ENCODE data around the gene LMF1. TPM values are rescaled to one million over a fixed set of nuclear protein-coding genes. Genes with fewer than 3 reads are reported as not detected.

LMF1 gene
- total RNA-seq, 1 experiment from 2014 or later: 12.2 TPM

GRCh38 chr16:877242-878071 is 93.3 kb downstream of the LMF1 start:
- H3K9me2 ChIP-seq (replicated peaks; ENCODE audit: insufficient read depth, low read length): no peaks in the 10 kb centered on the region
- DNase-seq: no peak
- H3K4me3 ChIP-seq (ENCODE audit: low read length): no peak overlapping the region
- no peak overlapping the region for H3K4me2 ChIP-seq (ENCODE audit: low read depth, low read length, poor library complexity, severe bottlenecking)
- no peak overlapping the region for H2AFZ ChIP-seq (ENCODE audit: low read length)
- H4K20me1 ChIP-seq (ENCODE audit: insufficient read depth, low read depth, low read length): no peaks in the 10 kb centered on the region
- no peak overlapping the region for H3K27ac ChIP-seq (ENCODE audit: low read length)
- no peaks in the 10 kb centered on the region for H3K27me3 ChIP-seq (ENCODE audit: low read length)
- H3K9me3 ChIP-seq (ENCODE audit: low read length): no peaks in the 10 kb centered on the region
- no peaks in the 10 kb centered on the region for H3K36me3 ChIP-seq (ENCODE audit: insufficient read depth, low read length)
- no peak overlapping the region for H3K9ac ChIP-seq (ENCODE audit: low read length)
- H3K4me1 ChIP-seq (ENCODE audit: low read length): no peaks in the 10 kb centered on the region
- H3K79me2 ChIP-seq (ENCODE audit: low read length): no peaks in the 10 kb centered on the region

GRCh38 chr16:876523-877241 is 94.1 kb downstream of the LMF1 start:
- Histone ChIP-seq H3K4me2 (ENCODE audit: low read depth, low read length, poor library complexity, severe bottlenecking) (no peak overlapping the region), H2AFZ (ENCODE audit: low read length) (no peak overlapping the region), H3K9me3 (ENCODE audit: low read length) (no peaks in the 10 kb centered on the region), H3K27me3 (ENCODE audit: low read length) (no peaks in the 10 kb centered on the region), H3K4me1 (ENCODE audit: low read length) (no peaks in the 10 kb centered on the region), H3K27ac (ENCODE audit: low read length) (no peak overlapping the region), H3K36me3 (ENCODE audit: insufficient read depth, low read length) (no peaks in the 10 kb centered on the region), H3K9me2 (replicated peaks; ENCODE audit: insufficient read depth, low read length) (no peaks in the 10 kb centered on the region), H3K4me3 (ENCODE audit: low read length) (no peak overlapping the region), H3K79me2 (ENCODE audit: low read length) (no peaks in the 10 kb centered on the region), H3K9ac (ENCODE audit: low read length) (no peak overlapping the region), H4K20me1 (ENCODE audit: insufficient read depth, low read depth, low read length) (no peaks in the 10 kb centered on the region)
- no peak for DNase-seq

- Histone ChIP-seq H3K9me2 (replicated peaks; ENCODE audit: insufficient read depth, low read length) (no peaks in the 10 kb centered on the region), H3K36me3 (ENCODE audit: insufficient read depth, low read length) (no peaks in the 10 kb centered on the region), H3K4me1 (ENCODE audit: low read length) (no peaks in the 10 kb centered on the region), H3K79me2 (ENCODE audit: low read length) (no peaks in the 10 kb centered on the region), H3K9me3 (ENCODE audit: low read length) (no peaks in the 10 kb centered on the region), H3K27ac (ENCODE audit: low read length) (no peak overlapping the region), H3K4me3 (ENCODE audit: low read length) (no peak overlapping the region), H3K9ac (ENCODE audit: low read length) (no peak overlapping the region), H3K27me3 (ENCODE audit: low read length) (no peaks in the 10 kb centered on the region), H2AFZ (ENCODE audit: low read length) (no peak overlapping the region), H4K20me1 (ENCODE audit: insufficient read depth, low read depth, low read length) (no peaks in the 10 kb centered on the region), H3K4me2 (ENCODE audit: low read depth, low read length, poor library complexity, severe bottlenecking) (no peak overlapping the region)
- DNase-seq: no peak
Observed at GRCh38 chr16:876041-876335, 94.8 kb downstream of the LMF1 start.

- no peaks in the 10 kb centered on the region for H3K36me3 ChIP-seq (ENCODE audit: insufficient read depth, low read length)
- no peak overlapping the region for H3K27ac ChIP-seq (ENCODE audit: low read length)
- no peaks in the 10 kb centered on the region for H3K9me2 ChIP-seq (replicated peaks; ENCODE audit: insufficient read depth, low read length)
- no peaks in the 10 kb centered on the region for H3K79me2 ChIP-seq (ENCODE audit: low read length)
- no peak for DNase-seq
- H3K9ac ChIP-seq (ENCODE audit: low read length): no peak overlapping the region
- no peaks in the 10 kb centered on the region for H4K20me1 ChIP-seq (ENCODE audit: insufficient read depth, low read depth, low read length)
- no peaks in the 10 kb centered on the region for H3K9me3 ChIP-seq (ENCODE audit: low read length)
- no peaks in the 10 kb centered on the region for H3K27me3 ChIP-seq (ENCODE audit: low read length)
- no peak overlapping the region for H2AFZ ChIP-seq (ENCODE audit: low read length)
- no peak overlapping the region for H3K4me2 ChIP-seq (ENCODE audit: low read depth, low read length, poor library complexity, severe bottlenecking)
- H3K4me1 ChIP-seq (ENCODE audit: low read length): no peaks in the 10 kb centered on the region
- no peak overlapping the region for H3K4me3 ChIP-seq (ENCODE audit: low read length)
Observed at GRCh38 chr16:875182-876040, 95.4 kb downstream of the LMF1 start.

- Histone ChIP-seq H3K79me2 (ENCODE audit: low read length) (no peaks in the 10 kb centered on the region), H3K4me2 (ENCODE audit: low read depth, low read length, poor library complexity, severe bottlenecking) (no peak overlapping the region), H4K20me1 (ENCODE audit: insufficient read depth, low read depth, low read length) (no peaks in the 10 kb centered on the region), H3K9me3 (ENCODE audit: low read length) (no peaks in the 10 kb centered on the region), H2AFZ (ENCODE audit: low read length) (no peak overlapping the region), H3K4me3 (ENCODE audit: low read length) (no peak overlapping the region), H3K9me2 (replicated peaks; ENCODE audit: insufficient read depth, low read length) (no peaks in the 10 kb centered on the region), H3K9ac (ENCODE audit: low read length) (no peak overlapping the region), H3K4me1 (ENCODE audit: low read length) (no peaks in the 10 kb centered on the region), H3K27ac (ENCODE audit: low read length) (no peak overlapping the region), H3K36me3 (ENCODE audit: insufficient read depth, low read length) (no peaks in the 10 kb centered on the region), H3K27me3 (ENCODE audit: low read length) (no peaks in the 10 kb centered on the region)
- DNase-seq: no peak
Observed at GRCh38 chr16:874366-875181, 96.2 kb downstream of the LMF1 start.

- H3K9ac ChIP-seq (ENCODE audit: low read length): no peak overlapping the region
- H2AFZ ChIP-seq (ENCODE audit: low read length): no peak overlapping the region
- no peaks in the 10 kb centered on the region for H3K4me1 ChIP-seq (ENCODE audit: low read length)
- no peak overlapping the region for H3K27ac ChIP-seq (ENCODE audit: low read length)
- no peaks in the 10 kb centered on the region for H3K9me2 ChIP-seq (replicated peaks; ENCODE audit: insufficient read depth, low read length)
- H3K79me2 ChIP-seq (ENCODE audit: low read length): no peaks in the 10 kb centered on the region
- H3K36me3 ChIP-seq (ENCODE audit: insufficient read depth, low read length): no peaks in the 10 kb centered on the region
- no peaks in the 10 kb centered on the region for H3K9me3 ChIP-seq (ENCODE audit: low read length)
- no peak for DNase-seq
- H3K4me2 ChIP-seq (ENCODE audit: low read depth, low read length, poor library complexity, severe bottlenecking): no peak overlapping the region
- H4K20me1 ChIP-seq (ENCODE audit: insufficient read depth, low read depth, low read length): no peaks in the 10 kb centered on the region
- H3K27me3 ChIP-seq (ENCODE audit: low read length): no peaks in the 10 kb centered on the region
- no peak overlapping the region for H3K4me3 ChIP-seq (ENCODE audit: low read length)
Observed at GRCh38 chr16:873889-874288, 96.9 kb downstream of the LMF1 start.

- Histone ChIP-seq H3K9me3 (ENCODE audit: low read length) (no peaks in the 10 kb centered on the region), H2AFZ (ENCODE audit: low read length) (no peak overlapping the region), H3K9ac (ENCODE audit: low read length) (no peak overlapping the region), H3K4me3 (ENCODE audit: low read length) (no peak overlapping the region), H3K4me1 (ENCODE audit: low read length) (no peaks in the 10 kb centered on the region), H3K27ac (ENCODE audit: low read length) (no peak overlapping the region), H3K4me2 (ENCODE audit: low read depth, low read length, poor library complexity, severe bottlenecking) (no peak overlapping the region), H3K36me3 (ENCODE audit: insufficient read depth, low read length) (no peaks in the 10 kb centered on the region), H4K20me1 (ENCODE audit: insufficient read depth, low read depth, low read length) (no peaks in the 10 kb centered on the region), H3K79me2 (ENCODE audit: low read length) (no peaks in the 10 kb centered on the region), H3K27me3 (ENCODE audit: low read length) (no peaks in the 10 kb centered on the region), H3K9me2 (replicated peaks; ENCODE audit: insufficient read depth, low read length) (no peaks in the 10 kb centered on the region)
- DNase-seq: no peak
Observed at GRCh38 chr16:873243-873661, 97.5 kb downstream of the LMF1 start.
